BJ (cell line): ENCODE data around the gene BEAN1. TPM values are rescaled to one million over a fixed set of nuclear protein-coding genes. Genes with fewer than 3 reads are reported as not detected.

ENCODE experiments used
- CTCF ChIA-PET: fragments of 350-600 bp; formaldehyde crosslinking; extraction: SDS; loops from one replicate; lab custom pipeline; 2021; ENCODE audit warnings: antibody characterized with exemption, inconsistent platforms; lab: Yijun Ruan, JAX
- POLR2A ChIA-PET: fragments of 300-600 bp; sonication (Branson Sonifier 250); formaldehyde crosslinking; extraction: SDS; loops from one replicate; lab custom pipeline; 2021; ENCODE audit warnings: antibody characterized with exemption; lab: Charles Lee
- DNase-seq: peaks from one replicate; pipeline ENCODE4 v3.0.0-alpha.2; 2011; ENCODE audit warnings: low read depth
- H3K27me3 ChIP-seq: 2 replicates; pipeline ENCODE4 v1.6.0; 2011; ENCODE audit warnings: low read length; ENCODE audit not compliant: control insufficient read depth, insufficient read depth
- H3K36me3 ChIP-seq: 2 replicates; pipeline ENCODE4 v1.5.1; 2011; ENCODE audit warnings: low read length; ENCODE audit not compliant: control insufficient read depth, insufficient read depth
- H3K4me3 ChIP-seq: 2 replicates; pipeline ENCODE4 v1.5.1; 2011; ENCODE audit warnings: low read depth, mild to moderate bottlenecking, control low read depth, low read length
- polyA plus RNA-seq: library from polyadenylated mRNA; depleted of rRNA; stranded (reverse); fragments of >200 nt; gene quantifications from 2 replicates; pipeline ENCODE4 v1.2.3, GENCODE V29; 2011
- TF ChIP-seq, protein P1 (sequence below): IDR thresholded peaks from 2 replicates; pipeline ENCODE4 v1.5.1; 2011; ENCODE audit warnings: low read depth, mild to moderate bottlenecking, control low read depth, inconsistent platforms, low read length, moderate library complexity; ENCODE audit not compliant: insufficient read depth

Gene BEAN1
- polyA plus RNA-seq, 1 experiment: not detected

DNA sequence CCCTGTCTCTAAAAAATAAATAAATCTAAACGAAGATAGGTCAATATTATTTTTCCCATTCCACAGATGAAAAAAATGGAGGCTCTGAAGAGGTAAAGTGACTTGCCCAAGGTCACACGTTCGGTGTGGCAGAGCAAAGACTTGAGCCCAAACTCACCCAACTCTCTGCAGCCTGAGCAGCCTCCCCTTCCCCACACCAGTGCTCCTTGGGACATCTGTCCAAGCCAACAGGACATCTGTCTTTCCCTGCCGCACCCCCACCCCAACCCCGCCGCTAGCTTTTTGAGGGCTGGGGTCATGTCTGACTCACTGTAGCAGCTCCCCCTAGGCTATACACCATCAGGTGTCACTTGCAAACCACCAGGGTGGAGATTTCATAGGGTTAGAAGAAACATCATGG, 5.2 kb upstream of the BEAN1 start:
- TF ChIP-seq, protein P1, sequence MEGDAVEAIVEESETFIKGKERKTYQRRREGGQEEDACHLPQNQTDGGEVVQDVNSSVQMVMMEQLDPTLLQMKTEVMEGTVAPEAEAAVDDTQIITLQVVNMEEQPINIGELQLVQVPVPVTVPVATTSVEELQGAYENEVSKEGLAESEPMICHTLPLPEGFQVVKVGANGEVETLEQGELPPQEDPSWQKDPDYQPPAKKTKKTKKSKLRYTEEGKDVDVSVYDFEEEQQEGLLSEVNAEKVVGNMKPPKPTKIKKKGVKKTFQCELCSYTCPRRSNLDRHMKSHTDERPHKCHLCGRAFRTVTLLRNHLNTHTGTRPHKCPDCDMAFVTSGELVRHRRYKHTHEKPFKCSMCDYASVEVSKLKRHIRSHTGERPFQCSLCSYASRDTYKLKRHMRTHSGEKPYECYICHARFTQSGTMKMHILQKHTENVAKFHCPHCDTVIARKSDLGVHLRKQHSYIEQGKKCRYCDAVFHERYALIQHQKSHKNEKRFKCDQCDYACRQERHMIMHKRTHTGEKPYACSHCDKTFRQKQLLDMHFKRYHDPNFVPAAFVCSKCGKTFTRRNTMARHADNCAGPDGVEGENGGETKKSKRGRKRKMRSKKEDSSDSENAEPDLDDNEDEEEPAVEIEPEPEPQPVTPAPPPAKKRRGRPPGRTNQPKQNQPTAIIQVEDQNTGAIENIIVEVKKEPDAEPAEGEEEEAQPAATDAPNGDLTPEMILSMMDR: no peak
- CTCF ChIA-PET: no interaction called here
- DNase-seq: no peak
- POLR2A ChIA-PET: no interaction called here
- no peak overlapping the region for H3K4me3 ChIP-seq
- peaks cover 26% of the 10 kb centered on the region for H3K27me3 ChIP-seq
- H3K36me3 ChIP-seq: no peaks in the 10 kb centered on the region

DNA sequence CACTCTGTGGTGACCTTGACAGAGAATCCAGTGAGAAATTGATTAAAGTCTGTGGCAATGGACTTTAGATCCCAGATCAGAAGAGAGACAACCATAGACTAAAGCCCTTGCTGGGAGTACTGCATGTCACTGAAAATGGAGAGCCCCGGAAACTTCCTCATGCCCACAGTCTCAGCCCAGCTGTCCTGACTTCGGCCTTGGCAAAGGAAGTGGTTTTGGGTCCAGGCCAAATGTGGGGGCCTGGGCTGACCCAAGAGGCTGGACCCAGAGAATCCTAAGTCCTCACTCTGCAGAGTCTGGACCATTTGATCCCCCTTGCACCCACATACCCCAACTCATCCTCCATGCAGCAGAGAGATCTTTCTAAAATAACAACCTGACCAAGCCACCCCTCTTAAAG, 4.7 kb upstream of the BEAN1 start:
- TF ChIP-seq, protein P1: no peak
- no peak for DNase-seq
- Histone ChIP-seq H3K36me3 (no peaks in the 10 kb centered on the region), H3K27me3 (peaks cover 26% of the 10 kb centered on the region), H3K4me3 (no peak overlapping the region)
- ChIA-PET CTCF (interaction anchor here (2.6 kb wide), 1 partner anchor 16 kb away, joined by 10 read pairs; no protein-coding TSS in a partner anchor), POLR2A (interaction anchor here (0.6 kb wide), 1 partner anchor 13 kb away, joined by 4 read pairs; no protein-coding TSS in a partner anchor)

DNA sequence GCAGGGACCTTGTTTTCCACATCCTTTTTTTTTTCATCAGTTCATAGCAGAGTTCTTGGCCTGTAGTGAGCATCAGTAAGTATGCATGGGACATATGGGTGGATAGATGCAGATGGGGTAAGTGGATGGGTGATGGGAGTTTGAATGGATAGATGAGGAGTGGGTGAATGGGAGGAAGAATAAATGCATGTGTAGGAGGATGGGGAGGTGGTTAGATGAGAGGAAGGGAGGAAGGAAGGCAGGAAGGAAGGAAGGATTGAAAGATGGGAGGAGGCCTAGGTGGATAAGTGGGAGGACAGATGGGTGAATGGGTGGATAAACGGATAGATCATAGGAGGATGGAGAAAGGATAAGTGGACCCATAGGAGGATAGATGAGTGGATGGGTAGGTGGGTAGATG, 3.9 kb upstream of the BEAN1 start:
- no peaks in the 10 kb centered on the region for H3K36me3 ChIP-seq
- no peak overlapping the region for H3K4me3 ChIP-seq
- ChIA-PET CTCF (interaction anchor here (2.6 kb wide), 1 partner anchor 17 kb away, joined by 10 read pairs; no protein-coding TSS in a partner anchor), POLR2A (no interaction called here)
- H3K27me3 ChIP-seq: peaks cover 34% of the 10 kb centered on the region
- TF ChIP-seq, protein P1: no peak
- no peak for DNase-seq

DNA sequence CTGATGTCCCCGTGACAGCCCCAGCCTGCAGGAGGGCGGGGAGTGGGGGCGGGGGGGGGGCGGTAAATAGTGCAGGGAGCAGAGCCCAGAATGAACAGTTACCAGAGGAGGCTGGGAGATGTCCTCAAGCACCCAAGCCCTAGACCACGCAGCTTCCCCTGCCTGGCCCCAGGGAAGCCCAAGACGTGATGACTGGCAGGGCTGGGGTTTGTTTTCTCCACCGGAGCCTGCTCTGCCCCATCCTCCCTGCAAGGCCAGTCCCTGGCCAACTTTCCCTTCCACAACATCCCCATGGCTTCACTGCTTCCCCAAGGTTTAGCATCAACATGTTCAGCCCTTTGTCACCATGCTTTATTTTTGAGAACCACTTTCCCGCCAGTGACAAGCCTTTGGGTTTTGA, 1.4 kb upstream of the BEAN1 start:
- no peaks in the 10 kb centered on the region for H3K36me3 ChIP-seq
- TF ChIP-seq, protein P1: no peak
- ChIA-PET POLR2A (no interaction called here), CTCF (interaction anchor here (0.8 kb wide), 1 partner anchor 19 kb away, joined by 3 read pairs; no protein-coding TSS in a partner anchor)
- peaks cover 53% of the 10 kb centered on the region for H3K27me3 ChIP-seq
- no peak for DNase-seq
- no peak overlapping the region for H3K4me3 ChIP-seq

DNA sequence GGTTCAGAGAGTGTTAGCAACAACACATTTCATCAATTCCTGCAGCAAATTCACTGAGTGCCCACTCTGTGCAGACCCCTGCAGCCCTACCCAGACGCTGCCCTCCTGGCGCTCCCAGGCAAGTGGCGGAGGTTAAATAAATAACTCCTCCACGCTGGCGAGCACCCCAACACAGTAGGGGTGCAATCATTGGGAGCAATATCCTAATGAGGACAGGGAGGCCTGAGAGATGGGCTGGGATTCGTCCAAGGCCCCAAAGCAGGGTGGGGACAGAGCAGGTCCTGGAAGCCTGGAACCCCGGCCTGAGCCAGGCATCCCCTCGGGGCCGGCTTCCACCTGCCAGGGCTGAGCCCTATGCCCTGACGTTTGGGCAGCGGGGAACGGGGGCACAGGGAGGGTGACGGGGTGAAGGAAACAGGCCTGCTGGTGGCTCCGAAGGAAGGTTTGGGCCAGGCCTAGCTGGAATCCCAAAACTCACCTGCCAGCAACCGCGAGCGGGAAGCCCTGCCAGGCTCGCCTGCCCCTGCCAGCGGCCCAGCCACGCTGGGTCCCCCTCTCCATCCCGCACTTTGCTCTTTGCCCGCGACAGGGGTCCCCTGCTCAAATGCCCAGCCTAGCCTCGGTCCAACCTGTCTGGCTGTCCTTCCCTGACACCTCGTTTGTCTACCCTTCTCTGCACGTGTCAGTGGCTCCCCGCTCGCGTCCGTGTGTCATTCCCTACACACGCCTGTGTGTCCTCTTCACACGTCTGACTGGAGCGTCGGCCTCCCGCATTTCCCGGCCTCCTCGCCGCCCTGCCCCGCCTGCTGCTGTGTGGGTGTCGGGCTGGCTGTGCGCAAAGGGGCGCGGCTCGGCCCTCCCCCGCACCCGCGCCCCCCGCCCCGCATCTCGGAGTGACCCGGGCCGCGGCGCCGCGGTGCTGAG, 721 bp upstream of the BEAN1 start:
- POLR2A ChIA-PET: no interaction called here
- Histone ChIP-seq H3K4me3 (peak overlapping the region; percentile 14; the same call in 1 of the 2 replicates), H3K27me3 (peaks cover 53% of the 10 kb centered on the region), H3K36me3 (no peaks in the 10 kb centered on the region)
- CTCF ChIA-PET: interaction anchor here (0.8 kb wide), 1 partner anchor 20 kb away, joined by 3 read pairs; no protein-coding TSS in a partner anchor
- TF ChIP-seq, protein P1: no peak
- DNase-seq: no peak
